Measurements from ENCODE around the gene SURF6. TPM values are rescaled to one million over a fixed set of nuclear protein-coding genes. Genes with fewer than 3 reads are reported as not detected.

Gene SURF6
- total RNA-seq, 2 experiments from 2014 or later, result 19.2 to 27.8 TPM

GRCh38 chr9:133306242-133307204 is 29.5 kb downstream of the SURF6 start:
- Histone ChIP-seq H3K79me2 (ENCODE audit: insufficient read depth, low read depth, low read length) (no peaks in the 10 kb centered on the region), H3K27ac (ENCODE audit: low read depth, low read length, poor library complexity, severe bottlenecking) (no peak overlapping the region), H3K4me3 (ENCODE audit: low read depth, low read length, poor library complexity, severe bottlenecking) (no peak overlapping the region), H2AFZ (ENCODE audit: low read length) (no peak overlapping the region), H3K9me2 (ENCODE audit: insufficient read depth, low read length) (no peaks in the 10 kb centered on the region), H3K4me1 (ENCODE audit: insufficient read depth, low read length, poor library complexity, severe bottlenecking) (no peaks in the 10 kb centered on the region), H3K9me3 (ENCODE audit: low read length) (0 out of 2 replicates have a peak, but pooled peaks cover 4% of the 10 kb centered on the region), H3K4me2 (ENCODE audit: low read length) (no peak overlapping the region), H3K36me3 (ENCODE audit: insufficient read depth, low read length) (no peaks in the 10 kb centered on the region), H4K20me1 (ENCODE audit: insufficient read depth, low read length) (no peaks in the 10 kb centered on the region)
- TF ChIP-seq EZH2phosphoT487 (IDR thresholded peaks at IDR 0.05; ENCODE audit: borderline replicate concordance, low read depth, low read length) (no peak), CTCF (conservative IDR thresholded peaks at IDR 0.05; ENCODE audit: low read length) (no peak)
- POLR2A ChIA-PET, result interaction anchor here (0.8 to 1.0 kb wide), 2 partner anchors 18 to 29 kb away, joined by 3 read pairs; partner anchors contain the start of gene SURF6
- intact Hi-C loops (cut with micrococcal nuclease; ENCODE audit: unreplicated experiment), result no loop called here
- BruUV-seq (replicated peaks), result no TSS peak
- no peak for DNase-seq (ENCODE audit: low spot score)
- CTCF ChIA-PET (ENCODE audit: unreplicated experiment), result no interaction called here

GRCh38 chr9:133305731-133306130 is 30.3 kb downstream of the SURF6 start:
- no peaks in the 10 kb centered on the region for H4K20me1 ChIP-seq (ENCODE audit: insufficient read depth, low read length)
- no peak overlapping the region for H3K27ac ChIP-seq (ENCODE audit: low read depth, low read length, poor library complexity, severe bottlenecking)
- H3K9me3 ChIP-seq (ENCODE audit: low read length), result 0 out of 2 replicates have a peak, but pooled peaks cover 4% of the 10 kb centered on the region
- no peaks in the 10 kb centered on the region for H3K9me2 ChIP-seq (ENCODE audit: insufficient read depth, low read length)
- intact Hi-C loops (cut with micrococcal nuclease; ENCODE audit: unreplicated experiment), result no loop called here
- no peaks in the 10 kb centered on the region for H3K36me3 ChIP-seq (ENCODE audit: insufficient read depth, low read length)
- ChIA-PET CTCF (ENCODE audit: unreplicated experiment) (no interaction called here), POLR2A (no interaction called here)
- H2AFZ ChIP-seq (ENCODE audit: low read length), result no peak overlapping the region
- DNase-seq (ENCODE audit: low spot score), result no peak
- no peaks in the 10 kb centered on the region for H3K79me2 ChIP-seq (ENCODE audit: insufficient read depth, low read depth, low read length)
- H3K4me1 ChIP-seq (ENCODE audit: insufficient read depth, low read length, poor library complexity, severe bottlenecking), result no peaks in the 10 kb centered on the region
- no TSS peak for BruUV-seq (replicated peaks)
- no peak overlapping the region for H3K4me2 ChIP-seq (ENCODE audit: low read length)
- TF ChIP-seq EZH2phosphoT487 (IDR thresholded peaks at IDR 0.05; ENCODE audit: borderline replicate concordance, low read depth, low read length) (no peak), CTCF (conservative IDR thresholded peaks at IDR 0.05; ENCODE audit: low read length) (no peak)
- H3K4me3 ChIP-seq (ENCODE audit: low read depth, low read length, poor library complexity, severe bottlenecking), result no peak overlapping the region

All from OCI-LY7 (cell line).